ENCODE measurements around the gene HMG20B. TPM values are rescaled to one million over a fixed set of nuclear protein-coding genes. Genes with fewer than 3 reads are reported as not detected.

Gene HMG20B
- total and polyA plus RNA-seq, 2 of the 8 experiments (the other 6 are each of a cell fraction or from before 2014, with no cell fraction given), result 42.9 to 74.2 TPM

DNA sequence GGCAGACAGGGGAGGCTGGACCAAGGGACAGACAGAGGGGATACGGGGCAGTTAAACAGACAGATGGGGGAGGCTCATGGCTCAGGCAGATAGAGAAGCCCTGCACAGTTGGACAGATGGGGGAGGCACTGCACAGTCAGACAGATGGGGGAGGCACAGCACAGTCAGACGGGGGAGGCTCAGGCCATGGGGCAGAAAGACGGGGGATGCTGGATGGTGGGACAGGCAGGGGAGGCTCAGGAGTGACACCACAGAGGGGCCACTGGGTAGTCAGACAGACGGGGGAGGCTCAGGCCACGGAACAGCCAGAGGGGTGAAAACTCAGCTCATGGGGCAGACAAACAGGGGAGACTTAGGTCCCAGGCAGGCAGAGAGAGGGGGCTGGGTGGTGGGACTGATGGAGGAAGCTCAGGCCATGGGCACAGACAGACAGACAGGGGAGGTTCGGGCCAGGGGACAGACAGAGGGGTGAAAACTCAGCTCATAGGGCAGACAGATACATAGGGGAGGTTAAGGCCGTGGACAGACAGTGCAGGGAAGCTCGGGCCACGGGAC lies 16.2 kb upstream of the HMG20B start (continued):
- TF ChIP-seq, protein P1, sequence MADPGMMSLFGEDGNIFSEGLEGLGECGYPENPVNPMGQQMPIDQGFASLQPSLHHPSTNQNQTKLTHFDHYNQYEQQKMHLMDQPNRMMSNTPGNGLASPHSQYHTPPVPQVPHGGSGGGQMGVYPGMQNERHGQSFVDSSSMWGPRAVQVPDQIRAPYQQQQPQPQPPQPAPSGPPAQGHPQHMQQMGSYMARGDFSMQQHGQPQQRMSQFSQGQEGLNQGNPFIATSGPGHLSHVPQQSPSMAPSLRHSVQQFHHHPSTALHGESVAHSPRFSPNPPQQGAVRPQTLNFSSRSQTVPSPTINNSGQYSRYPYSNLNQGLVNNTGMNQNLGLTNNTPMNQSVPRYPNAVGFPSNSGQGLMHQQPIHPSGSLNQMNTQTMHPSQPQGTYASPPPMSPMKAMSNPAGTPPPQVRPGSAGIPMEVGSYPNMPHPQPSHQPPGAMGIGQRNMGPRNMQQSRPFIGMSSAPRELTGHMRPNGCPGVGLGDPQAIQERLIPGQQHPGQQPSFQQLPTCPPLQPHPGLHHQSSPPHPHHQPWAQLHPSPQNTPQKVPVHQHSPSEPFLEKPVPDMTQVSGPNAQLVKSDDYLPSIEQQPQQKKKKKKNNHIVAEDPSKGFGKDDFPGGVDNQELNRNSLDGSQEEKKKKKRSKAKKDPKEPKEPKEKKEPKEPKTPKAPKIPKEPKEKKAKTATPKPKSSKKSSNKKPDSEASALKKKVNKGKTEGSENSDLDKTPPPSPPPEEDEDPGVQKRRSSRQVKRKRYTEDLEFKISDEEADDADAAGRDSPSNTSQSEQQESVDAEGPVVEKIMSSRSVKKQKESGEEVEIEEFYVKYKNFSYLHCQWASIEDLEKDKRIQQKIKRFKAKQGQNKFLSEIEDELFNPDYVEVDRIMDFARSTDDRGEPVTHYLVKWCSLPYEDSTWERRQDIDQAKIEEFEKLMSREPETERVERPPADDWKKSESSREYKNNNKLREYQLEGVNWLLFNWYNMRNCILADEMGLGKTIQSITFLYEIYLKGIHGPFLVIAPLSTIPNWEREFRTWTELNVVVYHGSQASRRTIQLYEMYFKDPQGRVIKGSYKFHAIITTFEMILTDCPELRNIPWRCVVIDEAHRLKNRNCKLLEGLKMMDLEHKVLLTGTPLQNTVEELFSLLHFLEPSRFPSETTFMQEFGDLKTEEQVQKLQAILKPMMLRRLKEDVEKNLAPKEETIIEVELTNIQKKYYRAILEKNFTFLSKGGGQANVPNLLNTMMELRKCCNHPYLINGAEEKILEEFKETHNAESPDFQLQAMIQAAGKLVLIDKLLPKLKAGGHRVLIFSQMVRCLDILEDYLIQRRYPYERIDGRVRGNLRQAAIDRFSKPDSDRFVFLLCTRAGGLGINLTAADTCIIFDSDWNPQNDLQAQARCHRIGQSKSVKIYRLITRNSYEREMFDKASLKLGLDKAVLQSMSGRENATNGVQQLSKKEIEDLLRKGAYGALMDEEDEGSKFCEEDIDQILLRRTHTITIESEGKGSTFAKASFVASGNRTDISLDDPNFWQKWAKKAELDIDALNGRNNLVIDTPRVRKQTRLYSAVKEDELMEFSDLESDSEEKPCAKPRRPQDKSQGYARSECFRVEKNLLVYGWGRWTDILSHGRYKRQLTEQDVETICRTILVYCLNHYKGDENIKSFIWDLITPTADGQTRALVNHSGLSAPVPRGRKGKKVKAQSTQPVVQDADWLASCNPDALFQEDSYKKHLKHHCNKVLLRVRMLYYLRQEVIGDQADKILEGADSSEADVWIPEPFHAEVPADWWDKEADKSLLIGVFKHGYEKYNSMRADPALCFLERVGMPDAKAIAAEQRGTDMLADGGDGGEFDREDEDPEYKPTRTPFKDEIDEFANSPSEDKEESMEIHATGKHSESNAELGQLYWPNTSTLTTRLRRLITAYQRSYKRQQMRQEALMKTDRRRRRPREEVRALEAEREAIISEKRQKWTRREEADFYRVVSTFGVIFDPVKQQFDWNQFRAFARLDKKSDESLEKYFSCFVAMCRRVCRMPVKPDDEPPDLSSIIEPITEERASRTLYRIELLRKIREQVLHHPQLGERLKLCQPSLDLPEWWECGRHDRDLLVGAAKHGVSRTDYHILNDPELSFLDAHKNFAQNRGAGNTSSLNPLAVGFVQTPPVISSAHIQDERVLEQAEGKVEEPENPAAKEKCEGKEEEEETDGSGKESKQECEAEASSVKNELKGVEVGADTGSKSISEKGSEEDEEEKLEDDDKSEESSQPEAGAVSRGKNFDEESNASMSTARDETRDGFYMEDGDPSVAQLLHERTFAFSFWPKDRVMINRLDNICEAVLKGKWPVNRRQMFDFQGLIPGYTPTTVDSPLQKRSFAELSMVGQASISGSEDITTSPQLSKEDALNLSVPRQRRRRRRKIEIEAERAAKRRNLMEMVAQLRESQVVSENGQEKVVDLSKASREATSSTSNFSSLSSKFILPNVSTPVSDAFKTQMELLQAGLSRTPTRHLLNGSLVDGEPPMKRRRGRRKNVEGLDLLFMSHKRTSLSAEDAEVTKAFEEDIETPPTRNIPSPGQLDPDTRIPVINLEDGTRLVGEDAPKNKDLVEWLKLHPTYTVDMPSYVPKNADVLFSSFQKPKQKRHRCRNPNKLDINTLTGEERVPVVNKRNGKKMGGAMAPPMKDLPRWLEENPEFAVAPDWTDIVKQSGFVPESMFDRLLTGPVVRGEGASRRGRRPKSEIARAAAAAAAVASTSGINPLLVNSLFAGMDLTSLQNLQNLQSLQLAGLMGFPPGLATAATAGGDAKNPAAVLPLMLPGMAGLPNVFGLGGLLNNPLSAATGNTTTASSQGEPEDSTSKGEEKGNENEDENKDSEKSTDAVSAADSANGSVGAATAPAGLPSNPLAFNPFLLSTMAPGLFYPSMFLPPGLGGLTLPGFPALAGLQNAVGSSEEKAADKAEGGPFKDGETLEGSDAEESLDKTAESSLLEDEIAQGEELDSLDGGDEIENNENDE (IDR thresholded peaks at IDR 0.05; ENCODE audit: insufficient replicate concordance, low read length), result no peak
- TF ChIP-seq BCL11A (IDR thresholded peaks at IDR 0.05; ENCODE audit: low read depth in 2 of 2, low read length in 2 of 2) (no peak), CEBPB (IDR thresholded peaks at IDR 0.05; ENCODE audit: low read depth, low read length) (no peak), TEAD4 (IDR thresholded peaks at IDR 0.05; ENCODE audit: low read depth, low read length) (no peak), KDM5A (IDR thresholded peaks at IDR 0.05; ENCODE audit: low read length) (no peak)
